Neural progenitor cell (in vitro differentiated cells): Measurements from ENCODE around the gene MSANTD1. TPM values are rescaled to one million over a fixed set of nuclear protein-coding genes. Genes with fewer than 3 reads are reported as not detected.

Source experiments
- DNase-seq: peaks from one replicate; pipeline ENCODE4 v3.0.0-alpha.2; 2016; ENCODE audit warnings: low spot score
- H2AFZ ChIP-seq: fragments of 200-600 bp; sonication (generic); replicated peaks from 2 replicates; pipeline ENCODE4 v1.6.1; 2016; ENCODE audit warnings: antibody characterized with exemption
- H3F3A ChIP-seq: fragments of 200-600 bp; sonication (generic); 2 replicates; pipeline ENCODE4 v1.6.1; 2016; ENCODE audit warnings: antibody characterized with exemption, low read depth
- H3K27ac ChIP-seq: fragments of 200-600 bp; sonication (generic); 2 replicates; pipeline ENCODE4 v1.5.1; 2016; ENCODE audit warnings: mild to moderate bottlenecking
- H3K27me3 ChIP-seq: fragments of 200-600 bp; sonication (generic); 2 replicates; pipeline ENCODE4 v1.6.1; 2016; ENCODE audit warnings: mild to moderate bottlenecking, moderate library complexity
- H3K36me3 ChIP-seq: fragments of 200-600 bp; sonication (generic); 2 replicates; pipeline ENCODE4 v1.5.1; 2016
- H3K4me1 ChIP-seq: fragments of 200-600 bp; sonication (generic); 2 replicates; pipeline ENCODE4 v1.6.1; 2016; ENCODE audit warnings: mixed run types
- H3K4me2 ChIP-seq: fragments of 200-600 bp; sonication (generic); 2 replicates; pipeline ENCODE4 v1.6.1; 2016
- H3K4me3 ChIP-seq: fragments of 200-600 bp; sonication (generic); 2 replicates; pipeline ENCODE4 v1.5.1; 2016
- H3K79me2 ChIP-seq: fragments of 200-600 bp; sonication (generic); 2 replicates; pipeline ENCODE4 v1.6.1; 2016; ENCODE audit warnings: low read depth
- H3K9ac ChIP-seq: fragments of 200-600 bp; sonication (generic); 2 replicates; pipeline ENCODE4 v1.6.1; 2016
- H3K9me3 ChIP-seq: fragments of 200-600 bp; sonication (generic); 2 replicates; pipeline ENCODE4 v1.5.1; 2016; ENCODE audit warnings: low read depth
- H4K20me1 ChIP-seq: fragments of 200-600 bp; sonication (generic); 2 replicates; pipeline ENCODE4 v1.6.1; 2016; ENCODE audit warnings: low read depth
- H3K27ac Mint-ChIP-seq: 3 replicates; pipeline ENCODE4 v1.8.0; 2021; ENCODE audit warnings: mixed read lengths
- H3K27me3 Mint-ChIP-seq: 2 replicates; pipeline ENCODE4 v1.8.0; 2022; ENCODE audit warnings: low read depth, mild to moderate bottlenecking, inconsistent platforms, moderate library complexity, mixed read lengths; ENCODE audit not compliant: insufficient read depth
- H3K36me3 Mint-ChIP-seq: 3 replicates; pipeline ENCODE4 v1.8.0; 2021; ENCODE audit warnings: mixed read lengths
- H3K4me1 Mint-ChIP-seq: 3 replicates; pipeline ENCODE4 v1.8.0; 2021; ENCODE audit warnings: mixed read lengths
- H3K4me3 Mint-ChIP-seq: 3 replicates; pipeline ENCODE4 v1.8.0; 2021; ENCODE audit warnings: mild to moderate bottlenecking, moderate library complexity, mixed read lengths
- H3K9me3 Mint-ChIP-seq: 3 replicates; pipeline ENCODE4 v1.8.0; 2020; ENCODE audit warnings: mixed read lengths
- EZH2 ChIP-seq: fragments of 200-600 bp; sonication (generic); IDR thresholded peaks from 2 replicates; pipeline ENCODE4 v1.6.1; 2017; ENCODE audit warnings: antibody characterized with exemption, mild to moderate bottlenecking, moderate library complexity
- EZH2phosphoT487 ChIP-seq: fragments of 200-600 bp; sonication (generic); IDR thresholded peaks from 2 replicates; pipeline ENCODE4 v1.6.1; 2017; ENCODE audit warnings: antibody characterized with exemption
- total RNA-seq: library from RNA; depleted of rRNA; stranded (reverse); fragments of >200 nt; gene quantifications from 2 replicates; pipeline ENCODE4 v1.2.3, GENCODE V29; 2015; ENCODE audit warnings: low replicate concordance
- TF ChIP-seq, protein P1 (sequence below): fragments of 200-600 bp; sonication (generic); IDR thresholded peaks from 2 replicates; pipeline ENCODE4 v1.5.1; 2017; ENCODE audit warnings: antibody characterized with exemption, mild to moderate bottlenecking

MSANTD1 gene
- total RNA-seq, 1 donor from 2014 or later: 0.17 TPM

DNA sequence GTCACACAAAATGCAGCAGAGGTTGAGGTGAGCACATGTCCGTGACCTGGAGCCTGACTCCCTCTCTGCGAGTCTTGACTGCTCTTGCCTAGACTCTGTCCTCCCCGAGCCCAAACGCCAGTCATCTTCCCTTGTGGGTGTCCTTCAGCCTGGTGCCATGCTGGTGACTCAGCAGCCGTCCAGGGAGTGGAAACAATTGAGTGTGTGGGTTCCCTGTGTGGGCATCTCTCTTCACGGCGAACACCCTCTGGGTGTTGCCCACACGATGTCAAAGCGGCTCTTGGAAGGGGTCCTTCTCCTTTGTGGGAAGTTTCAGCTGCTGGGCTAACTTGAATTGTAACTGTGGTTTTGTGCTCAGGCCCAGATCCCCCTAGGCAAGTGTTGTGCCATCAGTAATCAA is 17.5 kb upstream of the MSANTD1 start:
- no peaks in the 10 kb centered on the region for H3K27me3 ChIP-seq
- H3F3A ChIP-seq: no peaks in the 10 kb centered on the region
- Mint-ChIP-seq H3K9me3 (no peaks in the 10 kb centered on the region), H3K4me3 (no peak overlapping the region), H3K27me3 (peaks cover 8% of the 10 kb centered on the region), H3K27ac (no peak overlapping the region), H3K4me1 (no peaks in the 10 kb centered on the region), H3K36me3 (peaks cover 44% of the 10 kb centered on the region)
- H4K20me1 ChIP-seq: no peaks in the 10 kb centered on the region
- H3K4me1 ChIP-seq: no peaks in the 10 kb centered on the region
- H3K4me3 ChIP-seq: no peak overlapping the region
- no peak for DNase-seq
- no peak overlapping the region for H2AFZ ChIP-seq
- no peaks in the 10 kb centered on the region for H3K79me2 ChIP-seq
- H3K9ac ChIP-seq: no peak overlapping the region
- H3K36me3 ChIP-seq: no peaks in the 10 kb centered on the region
- no peak overlapping the region for H3K4me2 ChIP-seq
- no peak overlapping the region for H3K27ac ChIP-seq
- no peaks in the 10 kb centered on the region for H3K9me3 ChIP-seq
- TF ChIP-seq EZH2phosphoT487: no peak
- TF ChIP-seq, protein P1, sequence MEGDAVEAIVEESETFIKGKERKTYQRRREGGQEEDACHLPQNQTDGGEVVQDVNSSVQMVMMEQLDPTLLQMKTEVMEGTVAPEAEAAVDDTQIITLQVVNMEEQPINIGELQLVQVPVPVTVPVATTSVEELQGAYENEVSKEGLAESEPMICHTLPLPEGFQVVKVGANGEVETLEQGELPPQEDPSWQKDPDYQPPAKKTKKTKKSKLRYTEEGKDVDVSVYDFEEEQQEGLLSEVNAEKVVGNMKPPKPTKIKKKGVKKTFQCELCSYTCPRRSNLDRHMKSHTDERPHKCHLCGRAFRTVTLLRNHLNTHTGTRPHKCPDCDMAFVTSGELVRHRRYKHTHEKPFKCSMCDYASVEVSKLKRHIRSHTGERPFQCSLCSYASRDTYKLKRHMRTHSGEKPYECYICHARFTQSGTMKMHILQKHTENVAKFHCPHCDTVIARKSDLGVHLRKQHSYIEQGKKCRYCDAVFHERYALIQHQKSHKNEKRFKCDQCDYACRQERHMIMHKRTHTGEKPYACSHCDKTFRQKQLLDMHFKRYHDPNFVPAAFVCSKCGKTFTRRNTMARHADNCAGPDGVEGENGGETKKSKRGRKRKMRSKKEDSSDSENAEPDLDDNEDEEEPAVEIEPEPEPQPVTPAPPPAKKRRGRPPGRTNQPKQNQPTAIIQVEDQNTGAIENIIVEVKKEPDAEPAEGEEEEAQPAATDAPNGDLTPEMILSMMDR: no peak
- TF ChIP-seq EZH2: no peak

DNA sequence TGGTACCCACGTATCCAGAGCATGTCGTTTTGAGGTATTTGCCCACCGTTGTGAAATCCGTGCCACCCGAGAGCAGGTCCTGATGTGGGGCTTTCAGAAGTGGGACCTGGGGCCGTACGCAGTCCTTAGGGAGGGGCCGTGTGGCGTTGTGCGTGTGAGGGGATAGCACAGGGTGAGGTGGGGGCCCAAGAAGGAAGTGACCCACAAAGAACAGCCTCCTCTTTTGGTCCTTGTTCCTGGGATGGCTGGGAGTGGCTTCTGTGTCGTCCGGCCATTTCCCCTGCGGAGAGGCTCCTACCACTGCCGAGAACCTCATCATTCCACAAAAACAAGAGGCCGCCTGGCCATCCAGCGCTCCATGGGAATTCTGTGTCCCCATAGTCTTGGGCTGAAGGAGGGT is 17.0 kb upstream of the MSANTD1 start:
- Mint-ChIP-seq H3K4me3 (no peak overlapping the region), H3K36me3 (peaks cover 41% of the 10 kb centered on the region), H3K4me1 (no peaks in the 10 kb centered on the region), H3K27me3 (peaks cover 3% of the 10 kb centered on the region), H3K27ac (no peak overlapping the region), H3K9me3 (no peaks in the 10 kb centered on the region)
- Histone ChIP-seq H3K27me3 (no peaks in the 10 kb centered on the region), H3K4me1 (no peaks in the 10 kb centered on the region), H3K79me2 (no peaks in the 10 kb centered on the region), H3F3A (no peaks in the 10 kb centered on the region), H3K27ac (no peak overlapping the region), H3K9me3 (no peaks in the 10 kb centered on the region), H2AFZ (no peak overlapping the region), H3K4me2 (no peak overlapping the region), H3K9ac (no peak overlapping the region), H3K36me3 (no peaks in the 10 kb centered on the region), H3K4me3 (no peak overlapping the region), H4K20me1 (peaks cover 1% of the 10 kb centered on the region)
- TF ChIP-seq EZH2phosphoT487 (no peak), EZH2 (no peak)
- TF ChIP-seq, protein P1: no peak
- no peak for DNase-seq

DNA sequence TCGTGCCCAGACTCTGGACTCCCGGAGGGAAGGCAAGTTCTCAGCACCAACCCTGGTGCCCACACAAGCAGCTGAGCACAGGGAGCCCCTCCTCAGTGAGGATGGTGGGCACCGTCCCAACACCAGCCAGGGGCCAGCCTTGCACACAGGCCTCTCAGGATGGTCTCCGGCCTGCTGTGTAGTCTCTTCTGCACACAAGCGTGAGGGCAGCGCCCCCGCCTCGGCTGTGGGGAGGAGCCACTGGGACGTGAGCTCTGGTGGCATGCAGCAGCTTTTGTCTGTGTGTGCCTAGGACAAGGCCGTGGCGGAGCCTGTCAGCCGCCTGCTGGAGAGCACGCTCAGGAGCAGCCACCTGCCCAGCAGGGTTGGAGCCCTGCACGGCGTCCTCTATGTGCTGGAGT is 16.1 kb upstream of the MSANTD1 start:
- TF ChIP-seq EZH2 (no peak), EZH2phosphoT487 (no peak)
- TF ChIP-seq, protein P1: no peak
- Histone ChIP-seq H3K9ac (no peak overlapping the region), H3F3A (no peaks in the 10 kb centered on the region), H4K20me1 (peaks cover 8% of the 10 kb centered on the region), H3K27me3 (no peaks in the 10 kb centered on the region), H3K36me3 (no peaks in the 10 kb centered on the region), H3K9me3 (no peaks in the 10 kb centered on the region), H2AFZ (no peak overlapping the region), H3K27ac (no peak overlapping the region), H3K4me1 (peaks cover 6% of the 10 kb centered on the region), H3K4me2 (no peak overlapping the region), H3K4me3 (no peak overlapping the region), H3K79me2 (no peaks in the 10 kb centered on the region)
- no peak for DNase-seq
- Mint-ChIP-seq H3K4me1 (peaks cover 6% of the 10 kb centered on the region), H3K27ac (no peak overlapping the region), H3K36me3 (peaks cover 45% of the 10 kb centered on the region), H3K9me3 (no peaks in the 10 kb centered on the region), H3K27me3 (peaks cover 3% of the 10 kb centered on the region), H3K4me3 (no peak overlapping the region)
